Stimulated activated naive CD4-positive, alpha-beta T cell treated with Interleukin-2 at 50 U/mL for 16 hours (primary cell): Measurements from ENCODE around the gene KIFAP3.

ENCODE experiments used
- DNase-seq: peaks from one replicate; lab custom pipeline; 2025; lab: John Stamatoyannopoulos, UW

Gene KIFAP3

DNA sequence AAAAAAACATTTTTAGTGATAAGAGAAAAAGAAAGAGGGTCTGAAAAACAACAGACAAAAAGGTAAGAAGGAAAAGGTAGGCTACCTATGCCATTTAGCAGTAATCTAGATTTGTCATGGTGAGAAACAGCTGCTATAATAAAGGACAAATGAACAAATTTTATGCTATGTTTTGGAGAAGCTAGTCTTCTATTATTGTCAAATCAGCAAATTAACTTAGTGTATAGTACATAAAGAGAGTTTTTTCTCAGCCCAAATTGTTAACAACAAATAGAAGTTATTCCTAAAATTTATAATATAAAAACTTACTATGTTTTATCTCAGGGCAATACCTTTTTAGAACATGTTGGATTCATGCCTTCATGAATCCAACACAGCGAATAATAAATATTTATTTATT, 88.7 kb downstream of the KIFAP3 start:
- no peak for DNase-seq

DNA sequence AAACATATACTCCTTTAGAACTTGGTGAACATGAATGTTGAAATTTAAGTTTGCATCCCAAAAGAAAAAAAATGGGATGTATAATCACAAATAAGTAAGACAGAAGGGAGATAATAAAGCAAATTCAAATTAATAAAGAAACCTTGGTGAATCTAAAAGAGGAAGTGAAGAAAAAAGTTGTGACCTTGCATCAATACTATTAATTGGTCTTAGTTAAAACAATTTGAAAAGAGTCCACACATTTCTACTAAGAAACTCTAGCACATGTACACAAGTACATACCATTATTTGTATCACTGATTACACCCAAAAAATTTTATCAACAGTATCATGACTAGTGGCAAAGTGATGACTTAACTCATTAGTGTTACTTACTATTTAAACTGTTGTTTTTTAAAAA, 100.4 kb downstream of the KIFAP3 start:
- DNase-seq: no peak

DNA sequence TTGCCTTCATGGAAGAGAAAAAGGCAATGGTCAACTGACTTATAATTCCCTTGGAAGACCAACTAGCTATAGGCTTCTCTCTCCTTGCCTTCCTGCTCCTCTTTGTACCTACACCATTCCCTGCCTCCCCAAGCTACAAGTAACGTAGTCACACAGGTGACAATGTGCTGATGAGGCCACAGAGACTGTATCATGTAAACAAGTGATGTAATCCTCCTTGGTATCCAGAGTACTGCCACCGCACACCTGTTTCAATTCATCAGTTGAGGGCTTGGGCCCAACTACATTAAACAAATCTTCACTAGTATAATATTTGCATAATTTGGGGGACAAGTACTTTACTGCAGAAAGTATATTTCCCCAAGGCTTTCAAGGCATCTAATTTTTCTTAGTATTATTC, 104.4 kb downstream of the KIFAP3 start:
- no peak for DNase-seq

DNA sequence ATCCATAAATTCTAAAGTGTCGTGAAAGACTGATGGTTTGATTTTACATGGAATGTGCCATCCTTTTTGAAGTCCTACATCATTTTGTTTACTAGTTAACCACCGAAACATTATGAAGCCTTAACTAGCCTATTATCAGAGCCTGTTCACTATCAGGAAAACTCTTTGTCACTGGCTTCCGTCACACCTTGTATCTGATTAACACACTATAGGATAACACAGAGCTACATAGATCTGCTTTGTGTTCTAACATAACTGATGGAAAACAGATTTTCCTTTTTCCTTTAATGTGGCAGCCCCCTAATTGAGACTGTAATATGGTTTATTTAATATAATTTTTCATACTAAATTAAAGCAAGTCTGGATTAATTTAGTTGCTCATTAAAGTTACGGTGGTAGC, 106.3 kb downstream of the KIFAP3 start:
- no peak for DNase-seq

DNA sequence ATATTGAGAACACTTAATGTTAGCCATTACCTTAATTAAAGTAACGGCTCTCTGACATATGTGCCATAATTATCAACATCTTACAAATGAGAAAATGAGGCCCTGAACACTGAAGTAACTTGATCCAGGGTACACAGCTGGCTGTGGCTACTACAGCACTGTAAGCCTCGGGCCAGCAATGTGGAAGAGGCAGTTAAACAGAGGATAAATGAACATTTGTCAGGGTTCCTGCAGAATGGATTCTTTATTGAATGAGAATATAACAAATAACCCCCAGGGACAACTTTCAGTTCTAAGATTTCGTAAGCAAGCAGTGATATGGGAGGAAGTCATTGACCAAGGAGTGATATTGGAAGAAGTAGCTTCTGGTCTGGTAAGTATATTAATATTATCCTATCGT, 110.3 kb downstream of the KIFAP3 start:
- DNase-seq: no peak

DNA sequence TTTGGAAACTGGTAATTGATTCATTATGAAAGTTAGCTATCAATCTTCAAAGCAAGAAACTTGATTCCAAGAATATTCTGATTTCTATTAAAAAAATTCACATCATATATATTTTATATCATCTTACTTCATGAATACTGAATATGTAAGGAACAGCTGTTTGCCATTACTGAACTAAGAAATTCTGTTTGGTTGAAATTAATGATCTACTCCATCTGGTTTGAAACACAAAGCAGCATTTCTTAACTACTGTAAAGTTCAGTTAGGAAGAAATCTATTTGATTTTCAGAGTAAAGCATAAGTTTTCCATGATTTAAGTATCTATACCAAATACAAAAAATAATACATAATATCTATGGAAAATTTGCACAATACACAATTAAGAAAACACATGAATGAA, 114.8 kb downstream of the KIFAP3 start:
- no peak for DNase-seq

DNA sequence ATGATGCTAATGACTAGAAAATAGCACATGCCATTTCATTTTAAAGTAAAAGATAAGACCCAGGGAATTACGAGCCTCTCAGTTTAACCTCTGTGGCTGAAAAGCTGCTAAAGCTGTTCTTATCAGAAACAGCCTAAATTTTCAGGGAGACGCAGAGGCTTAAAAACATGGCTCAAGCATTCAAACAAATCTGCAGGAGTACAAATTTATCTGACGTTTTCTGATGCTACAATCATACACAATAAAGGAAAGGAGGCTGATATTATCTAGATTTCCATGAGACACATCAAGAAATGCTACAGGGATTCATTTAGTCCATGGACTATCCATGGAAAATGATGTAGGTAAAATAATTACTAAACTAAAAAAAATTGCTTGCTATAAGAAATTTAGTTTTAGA, 115.5 kb downstream of the KIFAP3 start:
- no peak for DNase-seq

DNA sequence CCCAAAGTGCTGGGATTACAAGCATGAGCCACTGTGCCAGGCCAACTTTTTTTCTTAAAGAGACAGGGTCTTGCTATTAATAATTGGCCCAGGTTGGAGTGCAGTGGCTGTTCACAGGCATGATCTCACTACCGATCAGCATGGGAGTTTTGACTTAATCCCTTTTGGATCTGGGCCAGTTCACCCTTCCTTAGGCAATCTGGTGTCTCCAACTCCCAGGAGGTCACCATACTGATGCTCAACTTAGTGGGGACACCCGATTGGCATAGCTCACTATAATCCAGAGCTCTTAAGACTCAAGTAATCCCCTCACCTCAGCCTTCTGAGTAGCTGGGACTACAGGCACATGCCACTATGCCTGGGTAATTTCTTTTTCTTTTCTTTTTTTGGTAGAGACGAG, 116.6 kb downstream of the KIFAP3 start:
- DNase-seq: no peak

DNA sequence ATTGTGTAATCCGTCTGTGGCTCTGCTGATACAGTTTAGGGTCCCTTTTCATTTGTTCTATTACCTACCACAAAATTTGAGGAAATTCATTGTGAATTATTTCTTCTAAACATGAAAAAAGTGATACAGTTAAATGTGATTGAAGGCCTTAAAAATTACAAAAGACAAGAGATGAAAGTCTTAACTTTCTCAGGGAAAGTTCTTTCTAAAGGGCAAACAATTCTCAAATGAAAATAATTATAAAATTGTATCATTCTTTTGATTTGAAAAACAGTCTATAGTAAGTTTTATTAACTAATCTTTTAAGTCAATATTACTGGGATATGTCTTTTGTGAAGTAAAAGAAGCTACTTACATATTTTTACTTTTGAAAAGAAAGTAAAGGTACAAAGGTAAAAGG, 123.4 kb downstream of the KIFAP3 start:
- DNase-seq: no peak

DNA sequence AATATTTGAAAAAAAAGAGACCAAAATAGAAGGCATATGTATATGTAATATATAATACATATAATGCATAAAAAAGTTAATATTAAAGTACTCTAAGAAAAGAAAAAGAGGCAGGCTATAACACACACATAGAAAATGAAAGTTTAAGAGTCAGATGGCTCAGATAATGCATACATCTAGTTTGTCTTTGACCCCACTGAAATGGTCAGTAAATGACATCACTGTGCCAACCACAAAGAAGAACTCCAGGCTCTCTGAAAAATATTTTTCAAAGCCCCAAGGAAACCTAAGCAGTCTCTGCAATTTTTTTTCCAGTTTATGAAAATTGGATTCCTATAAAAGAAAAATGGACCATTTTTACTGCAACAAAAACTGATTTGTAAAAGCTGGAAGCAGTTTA, 125.4 kb downstream of the KIFAP3 start:
- DNase-seq: no peak

DNA sequence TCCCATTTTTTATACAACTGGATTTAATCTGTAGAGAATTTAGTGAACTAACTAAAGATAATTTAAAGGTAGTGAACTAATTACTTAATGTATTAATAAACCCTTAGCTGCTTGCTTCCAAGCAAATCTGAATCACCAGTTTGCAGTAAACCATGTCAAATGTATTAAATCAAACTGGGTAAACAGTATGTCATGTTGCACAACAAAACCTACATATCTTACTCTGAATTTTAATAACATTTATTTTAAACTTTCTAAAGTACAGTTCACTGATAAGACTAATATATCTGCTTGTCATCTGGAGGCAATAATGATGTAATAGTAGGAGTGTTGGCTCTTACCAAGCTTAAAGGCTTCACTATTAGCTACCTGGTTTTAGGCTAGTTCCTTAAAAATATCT, 128.3 kb downstream of the KIFAP3 start:
- no peak for DNase-seq

DNA sequence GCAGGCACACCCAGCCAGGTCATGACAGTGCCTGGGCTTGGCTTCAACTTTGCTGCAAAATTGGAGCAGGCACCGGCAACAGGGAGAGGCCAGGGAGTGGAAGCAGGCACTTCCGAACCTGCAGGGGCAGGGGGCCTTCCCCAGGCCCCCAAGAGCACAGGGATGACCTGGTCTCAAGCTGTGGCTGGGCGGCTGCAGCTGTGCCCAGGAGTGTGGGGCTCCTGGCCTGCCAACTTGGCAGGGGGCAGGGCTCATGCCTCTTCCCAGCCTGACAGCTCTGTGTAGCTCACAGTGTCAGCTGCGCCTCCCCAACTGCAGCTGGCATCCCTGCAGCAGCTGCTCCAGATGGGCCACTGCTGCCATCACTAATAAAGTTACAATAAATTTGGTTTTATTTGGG, 129.3 kb downstream of the KIFAP3 start:
- DNase-seq: no peak

DNA sequence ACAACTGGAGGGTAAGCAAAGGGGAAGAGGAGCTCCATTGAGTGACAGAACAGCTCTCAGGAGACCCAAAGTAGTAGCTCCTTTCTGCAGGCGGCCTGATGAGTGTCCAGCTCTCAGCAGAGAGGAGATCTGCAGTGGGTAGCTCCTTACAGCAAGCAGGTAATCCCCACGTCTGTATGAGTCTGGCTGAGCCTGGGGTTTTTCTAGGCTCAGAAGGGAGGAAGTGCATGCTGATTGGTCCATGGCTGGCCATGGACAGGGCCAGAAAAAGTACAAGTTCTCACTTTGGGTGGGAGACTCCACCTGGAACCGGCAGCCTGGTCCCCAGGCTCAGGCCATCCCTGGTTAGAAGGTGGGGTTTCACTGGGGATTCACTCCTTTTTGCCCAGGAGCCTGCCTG, 129.9 kb downstream of the KIFAP3 start:
- no peak for DNase-seq

DNA sequence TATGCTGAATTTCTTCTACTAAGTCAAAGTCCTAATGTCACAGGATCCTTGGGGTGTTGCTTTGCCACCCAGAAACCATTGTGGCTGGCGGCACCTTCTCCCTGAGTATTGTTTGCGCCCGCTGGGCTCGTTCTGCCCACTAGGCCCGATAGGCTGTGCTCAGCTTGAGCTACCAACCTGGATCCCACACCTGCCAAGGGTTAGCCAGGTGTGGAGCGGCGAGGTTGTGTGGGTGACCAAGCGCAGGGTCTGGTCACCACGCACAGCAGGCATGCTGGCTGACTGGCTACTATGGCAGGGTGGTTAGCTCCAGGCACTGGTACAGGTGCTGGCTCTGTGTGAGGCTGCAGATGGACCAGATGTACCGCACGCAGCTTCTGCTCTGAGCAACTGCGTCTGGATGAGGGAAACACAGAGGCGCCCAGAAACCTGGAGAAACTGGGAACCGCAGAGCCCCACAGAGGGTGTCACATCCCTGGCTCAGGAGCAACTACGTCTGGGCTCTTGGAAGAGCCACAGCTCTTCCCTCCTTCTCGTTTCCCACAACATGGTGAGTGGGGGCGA, 130.4 kb downstream of the KIFAP3 start:
- DNase-seq: no peak

DNA sequence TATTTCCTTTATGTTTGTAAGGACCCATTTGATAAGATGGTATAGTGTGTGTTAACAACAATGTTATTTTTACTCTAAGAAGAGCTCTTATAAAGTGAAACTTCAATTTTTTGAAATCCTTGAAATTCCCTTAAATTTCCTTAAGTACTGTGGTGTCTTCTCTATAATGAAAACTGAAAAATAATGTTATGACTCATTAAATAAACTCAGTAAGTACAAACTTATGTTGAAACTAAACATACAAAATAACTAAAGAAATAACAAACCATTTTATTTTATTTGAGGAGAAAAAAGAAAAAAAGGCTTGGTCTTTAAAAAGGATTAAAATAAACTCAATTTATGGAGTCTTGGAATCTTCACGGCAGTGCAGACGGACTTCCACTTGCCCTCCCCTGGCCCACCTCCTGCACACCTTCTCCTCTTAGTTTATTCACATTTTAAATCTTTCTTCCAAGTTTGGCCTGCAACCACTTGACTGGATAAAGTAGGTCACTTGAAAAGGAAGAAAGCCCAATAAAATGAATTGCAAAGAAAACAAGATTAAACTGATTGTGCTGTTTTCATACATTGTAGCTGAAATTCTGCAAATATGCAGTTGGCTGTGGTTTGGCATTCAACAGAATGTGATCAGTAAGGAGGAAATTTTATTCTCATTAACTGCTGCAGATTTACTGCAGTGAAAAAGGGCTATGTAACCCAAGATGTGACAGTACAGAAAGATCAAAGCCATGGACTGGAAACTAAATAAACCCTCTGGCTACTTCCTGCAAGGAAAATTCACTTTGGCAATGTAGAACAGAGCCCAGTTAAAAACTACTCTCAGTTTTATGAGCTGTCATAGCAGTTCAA, 132.3 kb downstream of the KIFAP3 start:
- DNase-seq: no peak

DNA sequence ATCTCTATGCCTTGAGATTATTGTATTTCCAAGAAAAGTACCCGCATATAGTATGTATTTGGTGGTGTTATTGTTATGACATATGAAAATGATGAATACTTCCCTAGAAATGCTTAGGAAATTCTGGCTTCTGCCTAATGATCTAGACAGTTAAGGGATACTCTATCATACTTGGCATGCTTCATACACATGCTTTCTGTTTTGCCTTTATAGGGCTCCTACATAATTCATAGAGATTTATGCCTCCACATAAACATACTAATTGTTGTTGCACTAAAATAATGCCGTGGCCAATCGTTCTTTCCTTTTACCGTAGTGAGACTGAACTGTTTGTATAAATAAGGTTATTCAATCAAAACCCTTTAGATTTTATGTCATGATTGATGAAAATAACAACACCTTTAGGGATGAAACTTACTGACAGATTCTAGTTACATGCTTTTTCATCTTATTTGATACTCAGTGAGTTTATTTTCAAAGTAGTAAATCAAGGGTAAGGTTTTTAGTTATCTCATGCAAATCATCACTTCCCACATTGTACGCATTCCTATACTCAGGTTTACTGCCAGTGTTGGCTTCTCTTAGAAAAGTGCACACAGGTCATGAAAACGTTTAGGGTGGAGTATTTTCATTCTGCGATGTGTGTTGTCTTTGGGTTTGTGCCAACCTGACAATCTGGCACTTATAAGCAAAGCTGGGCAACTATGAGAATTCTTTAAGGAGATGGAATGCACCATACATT, 140.3 kb downstream of the KIFAP3 start:
- no peak for DNase-seq

DNA sequence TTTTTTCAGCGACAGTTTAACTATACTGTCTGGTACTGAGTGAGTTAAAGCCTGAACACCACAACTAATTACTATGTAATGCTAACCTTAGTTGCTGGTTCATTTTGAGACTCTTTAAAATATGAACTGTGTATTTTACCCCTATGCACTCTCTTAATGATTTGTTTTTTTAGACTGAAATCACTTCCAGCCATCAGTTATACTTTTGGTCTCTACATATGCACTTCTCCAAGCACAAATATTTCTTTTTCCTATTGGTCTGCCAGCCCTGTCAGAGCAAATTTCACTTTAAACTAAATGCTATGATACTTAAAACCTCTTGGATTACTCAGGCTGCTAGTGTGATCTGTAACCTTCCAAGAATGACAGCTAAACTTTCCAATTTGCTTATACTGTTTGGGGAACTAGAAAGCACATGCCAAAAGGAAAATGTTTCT, 142.7 kb downstream of the KIFAP3 start:
- no peak for DNase-seq

DNA sequence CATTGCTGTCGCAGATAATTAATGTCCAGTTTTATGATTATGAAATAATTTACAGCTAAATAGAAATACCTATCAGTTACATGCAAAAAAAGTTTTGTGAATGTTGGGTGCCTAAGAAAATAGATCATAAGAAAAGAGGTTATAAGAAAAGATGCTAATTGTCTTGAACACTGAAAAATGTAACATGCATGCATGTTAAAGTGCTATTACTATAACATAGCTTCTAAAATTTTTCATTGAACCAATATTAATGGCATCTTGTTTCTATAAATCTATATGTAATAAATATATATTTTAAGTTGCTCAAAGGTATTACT, 145.3 kb downstream of the KIFAP3 start:
- DNase-seq: no peak

DNA sequence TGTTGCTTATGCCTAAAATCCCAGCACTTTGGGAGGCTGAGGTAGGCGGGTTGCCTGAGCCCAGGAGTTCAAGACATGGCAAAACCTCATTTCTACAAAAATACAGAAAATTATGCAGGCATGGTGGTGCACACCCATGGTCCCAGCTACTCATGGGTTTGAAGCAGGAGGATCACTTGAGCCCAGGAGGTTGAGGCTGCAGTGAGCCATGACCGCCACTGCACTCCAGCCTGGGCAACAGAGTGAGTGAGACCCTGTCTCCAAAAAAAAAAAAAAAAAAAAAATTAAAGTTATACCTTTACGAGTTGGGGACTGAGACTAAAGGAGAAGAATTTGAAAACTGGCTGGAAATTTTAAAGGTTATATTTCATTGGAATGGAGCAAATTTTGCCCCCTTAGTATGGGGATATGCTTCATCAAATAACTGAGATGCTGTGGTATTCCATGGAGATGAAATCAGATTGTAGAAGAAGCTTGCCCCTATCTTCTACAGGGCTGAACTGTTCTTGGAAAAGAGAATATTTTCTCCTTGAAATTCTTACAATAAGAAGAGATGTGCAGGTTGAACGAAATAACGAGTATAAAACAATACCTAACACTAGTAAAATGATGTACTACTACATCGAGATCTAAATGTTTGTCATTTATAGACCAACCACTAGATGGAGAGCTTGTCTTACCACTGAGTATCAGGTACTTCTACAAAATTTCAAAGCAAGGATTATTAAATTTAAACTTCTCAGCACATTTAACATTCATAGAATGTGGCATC, 145.9 kb downstream of the KIFAP3 start:
- DNase-seq: no peak

DNA sequence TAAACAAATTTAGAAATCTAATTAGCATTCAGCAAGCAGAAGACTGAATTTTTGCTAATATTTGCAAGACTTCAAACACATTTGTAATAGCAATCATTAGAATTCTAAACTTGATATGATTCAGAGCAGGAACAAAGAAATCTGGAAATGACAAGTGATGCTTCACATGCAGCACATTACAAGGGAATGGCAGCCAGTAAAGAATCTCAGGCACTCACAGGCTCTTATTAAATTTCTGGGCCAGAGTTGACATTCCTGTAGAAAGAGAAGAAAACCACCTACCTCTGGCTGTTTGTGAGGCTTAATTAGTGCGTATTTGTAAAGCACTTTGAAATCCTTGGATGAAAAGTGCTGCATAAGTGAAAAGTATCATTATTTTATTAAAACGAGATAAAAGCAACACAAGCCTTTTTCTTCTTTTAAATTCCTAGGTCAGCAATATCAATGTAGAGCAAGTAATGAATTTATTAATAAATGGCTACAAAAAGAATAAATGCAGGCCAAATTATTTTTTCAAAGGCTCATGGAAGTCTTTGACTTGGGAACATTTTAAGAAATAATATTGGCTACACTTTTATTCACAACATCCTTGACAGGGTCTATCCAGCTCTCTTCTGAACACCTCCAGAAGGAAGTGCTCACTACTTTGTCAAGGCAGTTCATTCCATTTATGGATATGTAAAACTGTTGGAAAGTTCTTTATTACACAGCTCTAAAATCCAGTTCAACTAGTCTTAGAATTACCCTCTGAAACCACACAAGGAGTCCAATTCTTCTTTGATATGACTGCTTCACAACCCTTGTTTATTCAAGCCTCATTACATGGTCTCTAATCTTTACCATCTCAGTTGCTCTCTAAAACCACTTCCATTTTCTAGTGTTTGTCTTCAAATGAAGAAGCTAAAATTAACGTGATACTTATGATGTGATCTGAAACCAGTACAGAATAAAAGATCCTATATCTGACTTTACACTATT, 148.7 kb downstream of the KIFAP3 start:
- no peak for DNase-seq

DNA sequence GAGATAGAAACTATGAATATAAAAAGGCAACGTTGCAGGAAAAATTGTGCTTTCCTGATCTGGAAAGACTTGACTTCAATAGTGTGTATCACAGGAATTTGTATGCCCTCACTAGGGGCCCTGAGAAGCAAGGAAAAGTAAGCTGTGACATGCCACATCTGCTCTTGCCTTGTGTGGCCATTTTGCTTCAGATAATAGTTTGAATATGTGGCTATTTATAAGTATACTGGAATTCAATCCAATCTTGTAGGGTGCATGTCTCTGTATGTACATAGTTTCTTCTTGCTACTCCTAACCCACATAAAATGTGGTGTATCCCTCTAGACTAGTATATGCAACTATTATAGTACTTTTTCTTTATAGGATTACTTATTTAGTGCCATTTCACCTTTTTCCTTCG, 149.7 kb downstream of the KIFAP3 start:
- DNase-seq: no peak
